IPS-18c (cell line): Measurements from ENCODE around the gene MIEN1.
"Not testable (repeated sequence)": the region's sequence is repeated elsewhere in the genome, so short reads cannot be mapped to it uniquely, and the experiment has no call there.

Experiments
- H3K4me3 ChIP-seq: 2 replicates; pipeline ENCODE4 v1.7.0; 2013; ENCODE audit warnings: low read depth, mild to moderate bottlenecking, low read length, moderate library complexity; ENCODE audit not compliant: insufficient read depth
- H3K9me3 ChIP-seq: one replicate; pipeline ENCODE4 v1.6.1; 2013; ENCODE audit warnings: mild to moderate bottlenecking, low read length, moderate library complexity; ENCODE audit not compliant: control insufficient read depth, insufficient read depth

MIEN1 gene

GRCh38 chr17:39757931-39758873 is 27.9 kb upstream of the MIEN1 start:
- Histone ChIP-seq H3K9me3 (no peaks in the 10 kb centered on the region), H3K4me3 (no peak overlapping the region)

- no peaks in the 10 kb centered on the region for H3K9me3 ChIP-seq
- no peak overlapping the region for H3K4me3 ChIP-seq
These were observed 26.9 kb upstream of the MIEN1 start for GRCh38 chr17:39757176-39757662.

- H3K4me3 ChIP-seq = peak overlapping the region; percentile 15; the same call in 1 of the 2 replicates
These were observed 26.2 kb upstream of the MIEN1 start for GRCh38 chr17:39756380-39757079.

GRCh38 chr17:39755554-39756379 is 25.4 kb upstream of the MIEN1 start:
- Histone ChIP-seq H3K9me3 (no peaks in the 10 kb centered on the region), H3K4me3 (peak overlapping the region; percentile 15; the same call in 1 of the 2 replicates)

More at GRCh38 chr17:39756380-39757079, 26.2 kb upstream of the MIEN1 start:
- no peaks in the 10 kb centered on the region for H3K9me3 ChIP-seq

- Histone ChIP-seq H3K9me3 (no peaks in the 10 kb centered on the region), H3K4me3 (peak overlapping the region; percentile 74)
These were observed 24.7 kb upstream of the MIEN1 start for GRCh38 chr17:39754958-39755553.

DNA sequence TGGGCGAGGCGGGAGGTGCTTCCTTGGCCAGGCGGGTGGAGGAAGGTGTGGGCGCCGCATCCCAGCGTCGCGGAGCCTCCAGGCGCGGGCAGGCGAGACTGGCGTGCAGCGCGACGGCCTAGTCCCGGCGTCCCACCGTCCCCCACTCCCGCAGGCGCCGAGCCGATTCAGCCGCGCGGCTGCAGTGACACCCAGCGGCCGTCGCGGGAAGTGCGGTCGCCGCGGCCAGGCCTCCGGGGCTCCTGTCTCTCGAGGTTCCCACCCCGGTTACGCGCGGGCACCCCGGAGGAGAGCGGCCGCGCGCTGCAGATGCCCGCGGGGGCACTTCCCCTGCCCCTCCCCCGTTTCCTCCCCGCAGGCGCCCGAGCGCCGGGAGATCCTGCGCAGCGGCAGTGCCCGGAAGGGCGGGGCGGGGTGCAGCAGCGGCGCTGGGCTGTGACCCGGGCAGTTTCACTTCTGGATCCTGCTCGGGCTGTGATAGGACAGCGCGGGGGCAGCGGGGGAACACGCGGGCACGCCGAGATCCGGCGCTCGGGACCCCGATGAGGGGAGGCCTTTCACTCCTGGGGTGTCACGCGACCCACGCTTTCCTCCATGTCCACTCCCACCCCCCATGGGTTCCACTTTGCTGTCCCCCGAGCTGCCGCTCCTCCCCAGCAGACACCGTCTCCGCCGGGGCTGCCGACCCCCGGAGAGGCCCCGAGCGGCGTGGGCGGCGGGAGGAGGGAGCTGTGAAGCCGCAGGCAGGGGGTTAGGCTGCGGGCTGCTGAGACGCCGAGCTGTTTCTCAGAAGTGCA is 24.0 kb upstream of the MIEN1 start:
- peak overlapping the region; percentile 74 for H3K4me3 ChIP-seq

GRCh38 chr17:39753514-39754160 is 23.3 kb upstream of the MIEN1 start:
- H3K9me3 ChIP-seq = no peaks in the 10 kb centered on the region
- H3K4me3 ChIP-seq = peak overlapping the region; percentile 74

More for the DNA sequence above, 24.0 kb upstream of the MIEN1 start:
- H3K9me3 ChIP-seq = no peaks in the 10 kb centered on the region

GRCh38 chr17:39752241-39752881 is 22.0 kb upstream of the MIEN1 start:
- no peaks in the 10 kb centered on the region for H3K9me3 ChIP-seq
- no peak overlapping the region for H3K4me3 ChIP-seq

DNA sequence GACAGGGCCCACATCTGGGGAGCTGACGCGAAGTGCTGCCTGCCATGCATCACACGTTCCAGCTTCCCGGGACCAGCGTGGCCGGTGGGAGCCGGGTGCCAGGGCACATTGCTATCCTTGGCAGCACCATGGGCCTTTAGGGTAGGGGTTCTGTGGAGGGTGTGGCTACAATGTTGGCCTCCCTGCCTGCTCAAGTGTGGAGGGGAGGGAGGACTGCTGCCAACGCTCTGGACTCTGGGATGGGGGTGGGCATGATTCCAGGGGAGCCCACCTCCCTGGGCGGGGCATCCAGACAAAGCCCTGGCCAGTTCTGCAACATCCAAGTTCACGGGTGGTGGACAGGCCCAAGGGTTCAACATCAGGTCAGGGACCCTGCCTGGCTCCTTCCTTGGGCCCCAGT is 21.3 kb upstream of the MIEN1 start:
- Histone ChIP-seq H3K9me3 (no peaks in the 10 kb centered on the region), H3K4me3 (no peak overlapping the region)

DNA sequence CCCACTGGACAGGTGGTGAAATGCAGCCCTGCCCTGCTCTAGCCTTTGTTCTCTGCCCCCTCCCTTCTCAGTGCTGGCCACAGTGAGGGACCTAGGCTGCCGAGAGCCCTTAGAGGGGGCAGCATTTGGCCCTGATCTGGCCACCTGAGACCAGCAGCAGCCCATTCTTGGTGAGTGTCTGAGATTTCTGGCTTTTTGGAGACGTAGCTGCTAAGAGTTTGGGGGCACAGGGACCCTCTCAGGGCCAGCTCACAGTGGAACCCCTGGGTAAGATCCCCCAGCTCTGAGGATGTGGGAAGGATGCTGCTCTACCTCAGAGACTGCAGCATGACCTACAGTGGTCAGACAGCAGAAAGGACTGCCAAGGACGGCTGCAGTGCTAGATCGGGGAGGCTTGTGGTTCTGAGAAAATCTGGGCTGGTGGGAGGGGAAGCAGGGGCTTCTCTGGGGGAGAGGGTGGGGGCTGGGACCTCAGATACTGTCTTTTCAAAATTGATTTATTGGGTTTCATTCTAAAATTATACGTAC is 20.7 kb upstream of the MIEN1 start:
- Histone ChIP-seq H3K4me3 (no peak overlapping the region), H3K9me3 (no peaks in the 10 kb centered on the region)

DNA sequence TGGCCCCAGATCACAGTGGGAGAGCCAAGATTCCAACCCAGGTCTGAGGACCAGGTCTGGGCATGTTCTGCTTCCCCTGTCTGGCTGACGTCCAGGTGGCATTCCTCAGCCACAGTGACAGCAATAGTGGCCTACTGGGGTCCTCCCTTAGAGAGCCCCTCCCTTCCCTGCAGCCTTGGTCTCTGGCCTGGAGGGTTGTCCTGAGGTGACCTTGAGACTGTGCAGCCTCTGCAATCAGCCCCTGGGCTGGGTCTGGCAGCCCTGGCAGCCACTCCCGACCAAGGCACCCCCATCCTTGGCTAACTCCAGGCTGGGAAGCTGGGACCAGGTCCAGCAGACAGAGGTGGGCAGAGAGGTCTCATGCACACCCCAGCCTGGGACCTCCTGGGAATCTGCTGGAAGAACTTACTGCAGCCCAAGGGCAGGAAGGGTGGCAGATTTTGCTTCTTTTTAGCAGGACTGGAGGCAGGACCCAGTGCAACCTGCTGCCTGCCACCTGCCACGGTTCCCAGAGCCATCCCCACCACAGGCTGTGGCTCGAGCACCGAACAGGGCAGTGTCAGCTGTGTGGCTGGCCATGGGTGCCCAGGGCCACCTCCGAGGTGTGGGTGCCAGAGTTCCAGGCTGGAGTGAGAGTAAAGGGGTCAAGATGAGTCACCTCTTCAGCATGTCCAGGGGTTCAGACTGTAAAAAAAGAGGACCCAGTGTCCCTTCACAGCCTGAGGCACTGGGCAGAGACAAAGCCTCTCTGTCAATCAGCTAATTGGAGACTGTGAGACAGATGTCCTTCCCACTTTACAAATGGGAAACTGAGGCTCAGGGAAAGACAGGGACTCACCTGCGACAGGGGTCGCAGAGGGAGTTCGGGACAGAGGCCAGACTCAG is 20.0 kb upstream of the MIEN1 start:
- Histone ChIP-seq H3K9me3 (no peaks in the 10 kb centered on the region), H3K4me3 (0 out of 2 replicates have a peak overlapping the region, but pooled peaks have one; percentile 1)

DNA sequence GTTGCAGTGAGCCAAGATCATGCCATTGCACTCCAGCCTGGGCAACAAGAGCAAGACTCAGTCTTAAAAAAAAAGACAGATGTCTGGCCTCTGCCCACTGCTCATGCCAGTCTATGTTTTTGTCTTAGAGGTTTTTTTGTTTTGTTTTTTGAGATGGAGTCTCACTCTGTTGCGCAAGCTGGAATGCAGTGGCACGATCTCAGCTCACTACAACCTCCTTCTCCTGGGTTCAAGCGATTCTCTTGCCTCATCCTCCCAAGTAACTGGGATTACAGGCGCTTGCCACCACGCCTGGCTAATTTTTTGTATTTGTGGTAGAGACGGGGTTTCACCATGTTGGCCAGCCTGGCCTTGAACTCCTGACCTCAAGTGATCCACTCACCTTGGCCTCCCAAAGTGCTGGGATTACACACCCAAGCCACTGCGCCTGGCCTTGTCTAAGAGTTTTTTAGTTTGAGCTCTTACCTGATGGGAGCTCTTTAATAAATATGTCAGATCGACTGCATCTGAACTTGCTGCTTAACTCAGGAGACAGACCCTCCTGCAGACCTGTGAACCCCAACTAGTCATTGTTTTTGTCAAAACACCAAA is 18.2 kb upstream of the MIEN1 start:
- H3K9me3 ChIP-seq, H3K4me3 ChIP-seq: not testable (repeated sequence)

DNA sequence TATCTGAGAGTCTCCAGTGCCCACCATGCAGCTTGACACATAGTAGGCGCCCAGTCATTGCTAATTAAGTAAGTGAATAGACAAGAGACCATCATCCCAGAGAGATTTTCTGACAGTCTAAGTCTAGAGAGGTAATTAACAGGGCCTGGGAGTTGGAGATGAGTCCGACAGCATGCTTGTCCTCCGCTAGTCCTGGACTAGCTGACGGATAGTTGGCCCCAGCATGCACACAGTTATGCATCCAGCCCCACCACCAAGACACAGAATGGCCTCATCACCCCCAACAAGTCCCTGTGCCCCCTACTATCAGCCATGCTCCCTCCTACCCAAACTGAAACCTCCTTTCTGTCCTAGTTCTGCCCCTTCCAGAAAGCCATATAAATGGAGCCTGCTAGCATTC is 17.4 kb upstream of the MIEN1 start:
- no peak overlapping the region for H3K4me3 ChIP-seq

DNA sequence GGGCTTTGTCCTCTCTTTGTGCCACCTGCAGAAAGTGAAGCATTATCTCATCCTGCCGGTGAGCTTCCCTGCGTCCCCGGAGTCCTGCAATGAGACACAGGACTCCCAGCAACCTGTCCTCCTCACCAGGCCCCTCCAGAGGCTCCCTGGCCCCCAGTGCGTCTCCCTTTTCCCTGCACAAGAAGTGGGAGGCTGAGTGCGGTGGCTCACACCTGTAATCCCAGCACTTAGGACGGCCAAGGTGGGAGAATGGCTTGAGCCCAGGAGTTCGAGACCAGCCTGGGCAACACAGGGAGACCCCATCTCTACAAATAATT is 15.8 kb upstream of the MIEN1 start:
- H3K4me3 ChIP-seq = no peak overlapping the region
- no peaks in the 10 kb centered on the region for H3K9me3 ChIP-seq

More for the DNA sequence above, 17.4 kb upstream of the MIEN1 start:
- H3K9me3 ChIP-seq = no peaks in the 10 kb centered on the region
